GM23248 (cell line): ENCODE measurements around the gene LIMS2. TPM values are rescaled to one million over a fixed set of nuclear protein-coding genes. Genes with fewer than 3 reads are reported as not detected.
A peak's percentile ranks its signal among the peaks of the same experiment; 100 is the strongest.

Experiments used
- DNase-seq: peaks from one replicate; pipeline ENCODE4 v3.0.0-alpha.2; 2015
- H2AFZ ChIP-seq: fragments of 200-600 bp; sonication (generic); 2 replicates; pipeline ENCODE4 v1.6.1; 2016; ENCODE audit warnings: antibody characterized with exemption
- H3F3A ChIP-seq: fragments of 200-600 bp; sonication (generic); 2 replicates; pipeline ENCODE4 v1.6.1; 2016; ENCODE audit warnings: mild to moderate bottlenecking, antibody characterized with exemption, mixed run types; ENCODE audit not compliant: insufficient read depth
- H3K27ac ChIP-seq: fragments of 200-600 bp; sonication (generic); 2 replicates; pipeline ENCODE4 v1.5.1; 2016; ENCODE audit warnings: mild to moderate bottlenecking
- H3K27me3 ChIP-seq: fragments of 200-600 bp; sonication (generic); replicated peaks from 2 replicates; pipeline ENCODE4 v1.6.1; 2016; ENCODE audit warnings: mild to moderate bottlenecking; ENCODE audit not compliant: insufficient read depth
- H3K36me3 ChIP-seq: fragments of 200-600 bp; sonication (generic); 2 replicates; pipeline ENCODE4 v1.6.1; 2016; ENCODE audit warnings: low read depth, mild to moderate bottlenecking
- H3K4me1 ChIP-seq: fragments of 200-600 bp; sonication (generic); 2 replicates; pipeline ENCODE4 v1.6.1; 2016; ENCODE audit warnings: mild to moderate bottlenecking; ENCODE audit not compliant: insufficient read depth
- H3K4me2 ChIP-seq: fragments of 200-600 bp; sonication (generic); one replicate; pipeline ENCODE4 v1.6.1; 2016; ENCODE audit warnings: mild to moderate bottlenecking; ENCODE audit not compliant: unreplicated experiment
- H3K4me3 ChIP-seq: fragments of 200-600 bp; sonication (generic); 2 replicates; pipeline ENCODE4 v1.5.1; 2016; ENCODE audit warnings: mild to moderate bottlenecking
- H3K79me2 ChIP-seq: fragments of 200-600 bp; sonication (generic); 2 replicates; pipeline ENCODE4 v1.6.1; 2016; ENCODE audit warnings: mild to moderate bottlenecking; ENCODE audit not compliant: insufficient read depth
- H3K9ac ChIP-seq: fragments of 200-600 bp; sonication (generic); 2 replicates; pipeline ENCODE4 v1.6.1; 2016; ENCODE audit warnings: mild to moderate bottlenecking
- H3K9me2 ChIP-seq: fragments of 200-600 bp; sonication (generic); 2 replicates; pipeline ENCODE4 v1.6.1; 2016; ENCODE audit warnings: mixed run types, mild to moderate bottlenecking, moderate library complexity; ENCODE audit not compliant: insufficient read depth
- H3K9me3 ChIP-seq: fragments of 200-600 bp; sonication (generic); one replicate; pipeline ENCODE4 v1.6.1; 2017; ENCODE audit warnings: low read depth
- H4K20me1 ChIP-seq: fragments of 200-600 bp; sonication (generic); 2 replicates; pipeline ENCODE4 v1.6.0; 2016; ENCODE audit not compliant: insufficient read depth
- EZH2 ChIP-seq: fragments of 200-600 bp; sonication (generic); IDR thresholded peaks from 2 replicates; pipeline ENCODE4 v1.6.1; 2018; ENCODE audit warnings: antibody characterized with exemption, mild to moderate bottlenecking; ENCODE audit not compliant: insufficient read depth, poor library complexity, severe bottlenecking
- EZH2phosphoT487 ChIP-seq: fragments of 200-600 bp; sonication (generic); IDR thresholded peaks from 2 replicates; pipeline ENCODE4 v1.6.1; 2018; ENCODE audit warnings: antibody characterized with exemption, moderate library complexity, mild to moderate bottlenecking, low read depth; ENCODE audit not compliant: insufficient read depth
- WGBS, 2 experiments: methylation state at CpG; one replicate each; pipeline ENCODE4 v1.1.6; 2015 to 2017; ENCODE audit warnings: low lambda C conversion rate in 2 of 2, low coverage in 1 of 2; ENCODE audit errors: missing lambda C conversion rate in 2 of 2; 5-methylcytosine and 5-hydroxymethylcytosine counted together
- in situ Hi-C: fragments of 300-500 bp; cut with MboI; formaldehyde crosslinking; loops from 2 replicates; pipeline ENCODE4 v1.15.0; 2020
- polyA plus RNA-seq: library from polyadenylated mRNA; unstranded; fragments of >200 nt; fragmentation: Nextera tagmentation; extraction: Ambion mirVana; gene quantifications from 2 replicates; pipeline ENCODE4 v1.2.1, GENCODE V29; 2016
- total RNA-seq: library from RNA; depleted of rRNA; stranded (reverse); fragments of >200 nt; shearing (Covaris generic); gene quantifications from 2 replicates; pipeline ENCODE4 v1.2.3, GENCODE V29; 2014

Gene LIMS2
- total and polyA plus RNA-seq, 2 experiments from 2014 or later: 7.2 to 30.4 TPM

DNA sequence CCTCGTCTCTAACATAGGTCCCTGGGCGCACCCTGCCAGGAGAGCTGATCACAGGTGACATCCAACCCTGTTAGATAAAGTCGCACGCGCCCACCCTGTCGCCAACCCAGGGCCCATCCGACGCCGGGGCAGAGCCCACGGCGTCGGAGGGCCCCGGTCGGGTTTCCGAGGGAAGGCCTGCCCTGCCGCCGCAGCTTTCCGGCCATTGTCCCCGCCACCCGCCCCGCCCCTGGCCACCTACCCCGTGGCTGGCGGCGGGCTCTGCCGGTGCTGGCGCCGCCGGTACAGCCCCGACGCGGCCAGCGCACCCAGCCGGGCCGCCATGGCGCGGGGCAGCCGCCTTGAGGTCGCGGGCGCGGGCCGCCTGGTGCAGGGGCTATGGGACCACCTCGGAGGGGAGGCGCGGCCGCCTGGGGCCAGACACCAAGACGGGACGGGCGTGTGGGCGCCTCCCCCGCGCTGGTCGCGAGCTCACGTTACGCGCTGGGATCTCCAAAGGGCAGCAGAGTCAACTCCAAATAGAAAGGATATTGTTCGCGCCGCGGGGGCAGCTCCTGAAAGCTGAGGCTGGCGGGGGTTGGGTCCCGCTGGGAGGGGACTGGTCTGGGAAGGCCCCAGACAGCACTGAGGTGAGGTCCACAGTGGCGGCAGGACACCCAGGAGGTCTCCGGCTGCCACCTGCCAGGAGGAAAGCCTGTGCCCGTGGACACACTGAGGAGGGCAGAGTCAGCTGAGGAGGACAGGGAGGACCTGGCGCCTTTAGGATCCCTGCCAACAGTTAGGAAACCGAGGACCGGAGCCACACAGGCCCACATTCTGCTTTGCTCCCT lies 11.1 kb downstream of the LIMS2 start:
- peak; percentile 41 for DNase-seq
- Histone ChIP-seq H3K27me3 (no peaks in the 10 kb centered on the region), H3K4me3 (peak overlapping the region; percentile 59), H3K9ac (peak overlapping the region; percentile 44), H3K4me2 (peak overlapping the region; percentile 64), H3K4me1 (peaks cover 16% of the 10 kb centered on the region), H3K27ac (no peak overlapping the region), H3K36me3 (no peaks in the 10 kb centered on the region), H2AFZ (peak overlapping the region; percentile 56; the same call in 1 of the 2 replicates), H3K9me2 (no peaks in the 10 kb centered on the region), H3K9me3 (no peaks in the 10 kb centered on the region), H3F3A (no peaks in the 10 kb centered on the region), H4K20me1 (no peaks in the 10 kb centered on the region), H3K79me2 (peaks cover 56% of the 10 kb centered on the region)
- TF ChIP-seq EZH2phosphoT487 (no peak), EZH2 (no peak)
- WGBS, 2 experiments: 16 to 22% methylated on average over 49 to 55 of the region's 69 CpGs
- in situ Hi-C loops: no loop called here

DNA sequence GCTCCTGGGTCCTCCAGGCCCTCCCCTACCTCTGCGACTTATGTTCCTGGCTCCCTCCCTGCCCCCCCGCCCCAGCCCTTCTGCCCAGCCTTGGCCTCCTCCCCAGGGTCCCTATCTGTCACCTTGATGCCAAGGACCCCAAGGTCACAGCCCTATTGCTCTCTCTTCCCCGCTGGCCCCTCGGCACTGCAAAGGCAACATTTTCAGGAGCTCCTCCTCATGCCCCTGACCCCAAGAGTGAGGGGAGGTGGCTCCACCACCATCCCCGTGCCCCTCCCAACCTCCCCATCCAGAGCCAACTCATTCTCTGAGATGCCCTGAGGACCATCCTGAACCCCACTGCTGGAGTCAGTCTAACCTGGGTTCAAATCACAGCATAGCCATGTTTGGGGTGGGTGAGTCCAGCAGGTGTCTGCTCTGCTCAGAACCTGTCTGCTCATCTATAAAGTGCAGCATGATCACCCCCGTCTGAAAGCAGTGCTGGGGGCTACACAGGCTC lies 11.7 kb downstream of the LIMS2 start:
- Histone ChIP-seq H3K9me3 (no peaks in the 10 kb centered on the region), H3K9me2 (no peaks in the 10 kb centered on the region), H3K4me3 (peak overlapping the region; percentile 59; the same call in 1 of the 2 replicates), H3K79me2 (peaks cover 56% of the 10 kb centered on the region), H3K4me1 (peaks cover 16% of the 10 kb centered on the region), H3K36me3 (no peaks in the 10 kb centered on the region), H4K20me1 (no peaks in the 10 kb centered on the region), H3K27me3 (no peaks in the 10 kb centered on the region), H2AFZ (no peak overlapping the region), H3K27ac (no peak overlapping the region), H3K9ac (0 out of 2 replicates have a peak overlapping the region, but pooled peaks have one; percentile 44), H3K4me2 (no peak overlapping the region), H3F3A (no peaks in the 10 kb centered on the region)
- in situ Hi-C loops: no loop called here
- 65 to 68% methylated on average over 4 to 6 of the region's 6 CpGs for WGBS, 2 experiments
- DNase-seq: no peak
- TF ChIP-seq EZH2phosphoT487: no peak
- TF ChIP-seq EZH2: no peak

DNA sequence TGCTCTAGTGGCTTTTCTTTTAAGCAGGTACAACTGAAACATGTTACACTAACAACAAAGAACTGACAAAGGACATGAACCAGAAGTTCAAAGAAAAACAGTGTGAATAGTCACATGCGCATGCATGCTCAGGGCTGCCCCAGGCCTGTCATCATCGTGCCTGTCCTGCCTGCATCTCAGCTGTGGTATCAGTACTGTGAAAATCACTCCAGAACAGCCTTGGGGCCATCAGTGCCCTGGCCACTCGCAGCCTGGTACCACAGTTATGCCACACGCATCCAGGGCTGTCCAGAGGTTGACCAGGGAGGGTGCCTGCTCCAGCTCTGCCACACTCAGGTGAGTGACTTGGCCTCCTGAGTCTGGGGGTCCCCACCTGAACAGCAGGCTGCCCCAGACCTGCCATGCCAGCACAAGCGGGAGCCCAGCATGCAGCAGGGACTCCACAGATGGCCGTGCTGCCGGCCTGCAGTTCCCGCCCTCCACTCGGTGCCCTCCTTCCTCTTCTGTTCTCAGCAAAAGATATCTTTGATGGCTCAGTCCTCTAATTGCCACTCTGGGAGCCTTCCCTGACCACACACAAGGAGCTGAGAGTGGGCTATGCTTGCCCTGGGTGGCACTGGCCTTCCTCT lies 12.3 kb downstream of the LIMS2 start:
- in situ Hi-C loops: no loop called here
- Histone ChIP-seq H3K27me3 (no peaks in the 10 kb centered on the region), H3K9ac (no peak overlapping the region), H3K9me2 (no peaks in the 10 kb centered on the region), H3K4me1 (peaks cover 16% of the 10 kb centered on the region), H2AFZ (no peak overlapping the region), H3K27ac (no peak overlapping the region), H3K4me2 (no peak overlapping the region), H3F3A (no peaks in the 10 kb centered on the region), H4K20me1 (no peaks in the 10 kb centered on the region), H3K79me2 (peaks cover 53% of the 10 kb centered on the region), H3K4me3 (no peak overlapping the region), H3K9me3 (no peaks in the 10 kb centered on the region), H3K36me3 (no peaks in the 10 kb centered on the region)
- TF ChIP-seq EZH2phosphoT487: no peak
- TF ChIP-seq EZH2: no peak
- peak; percentile 31 for DNase-seq
- 63 to 69% methylated on average over 9 of the region's 9 CpGs for WGBS, 2 experiments

DNA sequence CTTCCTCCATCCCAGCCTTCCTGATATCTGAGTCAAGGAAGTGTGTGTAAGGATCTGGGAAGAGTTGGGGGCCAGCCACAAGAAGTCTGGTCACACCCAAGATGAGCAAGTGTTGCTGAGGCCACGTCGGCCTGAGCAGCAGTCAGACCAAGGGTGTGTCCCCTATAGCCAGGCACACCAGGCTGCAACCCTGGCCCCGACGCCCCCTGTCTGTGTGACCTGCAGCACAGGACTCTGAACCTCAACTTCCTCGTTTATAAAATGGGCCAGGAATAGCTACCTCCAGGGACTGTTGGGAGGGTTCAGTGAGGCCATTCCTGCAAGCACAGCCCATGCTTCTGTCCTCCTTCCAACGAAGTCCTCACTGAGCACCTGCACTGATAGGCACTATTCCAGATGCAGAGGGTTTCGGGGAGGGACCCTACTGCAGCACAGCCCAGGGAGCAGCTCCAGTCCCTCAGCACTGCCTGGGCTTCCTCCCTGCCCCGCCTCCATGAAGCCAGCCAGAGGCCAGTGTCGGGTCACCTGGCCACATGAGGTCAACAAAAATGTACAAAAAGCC lies 13.3 kb downstream of the LIMS2 start:
- 32 to 34% methylated on average over 8 to 9 of the region's 9 CpGs for WGBS, 2 experiments
- Histone ChIP-seq H3K27me3 (no peaks in the 10 kb centered on the region), H3K9me3 (no peaks in the 10 kb centered on the region), H3K4me2 (peak overlapping the region; percentile 62), H3K27ac (peak overlapping the region; percentile 73), H3K36me3 (no peaks in the 10 kb centered on the region), H3K4me3 (no peak overlapping the region), H2AFZ (no peak overlapping the region), H3K79me2 (peaks cover 42% of the 10 kb centered on the region), H3K9me2 (no peaks in the 10 kb centered on the region), H3K4me1 (peaks cover 16% of the 10 kb centered on the region), H3F3A (no peaks in the 10 kb centered on the region), H3K9ac (peak overlapping the region; percentile 54), H4K20me1 (no peaks in the 10 kb centered on the region)
- in situ Hi-C loops: no loop called here
- peak; percentile 86 for DNase-seq
- no peak for TF ChIP-seq EZH2phosphoT487
- no peak for TF ChIP-seq EZH2
